Adrenal gland (tissue), 5 donors: ENCODE data around the gene KCTD20.

ENCODE experiments used
- POLR2A ChIP-seq, 2 donors: fragments of 450-650 bp; IDR thresholded peaks; one replicate each; pipeline ENCODE4 v1.6.1; 2017; ENCODE audit warnings: antibody characterized with exemption in 2 of 2, mild to moderate bottlenecking in 2 of 2, moderate library complexity in 1 of 2
- TF ChIP-seq, protein P1 (sequence below), 6 experiments: fragments of 450-650 bp in 4 of 6; fragments of 200-600 bp in 2 of 6; sonication (generic) in 1 of 6; IDR thresholded peaks; 1 replicate in 5 of 6; 2 replicates in 1 of 6; pipeline versions ENCODE4 v1.5.1 to v1.8.0; 2016 to 2021; ENCODE audit warnings: antibody characterized with exemption in 6 of 6, mild to moderate bottlenecking in 2 of 6, moderate library complexity in 1 of 6
- donor health status: DM: no; HTN: no; CAD: no.

DNA sequence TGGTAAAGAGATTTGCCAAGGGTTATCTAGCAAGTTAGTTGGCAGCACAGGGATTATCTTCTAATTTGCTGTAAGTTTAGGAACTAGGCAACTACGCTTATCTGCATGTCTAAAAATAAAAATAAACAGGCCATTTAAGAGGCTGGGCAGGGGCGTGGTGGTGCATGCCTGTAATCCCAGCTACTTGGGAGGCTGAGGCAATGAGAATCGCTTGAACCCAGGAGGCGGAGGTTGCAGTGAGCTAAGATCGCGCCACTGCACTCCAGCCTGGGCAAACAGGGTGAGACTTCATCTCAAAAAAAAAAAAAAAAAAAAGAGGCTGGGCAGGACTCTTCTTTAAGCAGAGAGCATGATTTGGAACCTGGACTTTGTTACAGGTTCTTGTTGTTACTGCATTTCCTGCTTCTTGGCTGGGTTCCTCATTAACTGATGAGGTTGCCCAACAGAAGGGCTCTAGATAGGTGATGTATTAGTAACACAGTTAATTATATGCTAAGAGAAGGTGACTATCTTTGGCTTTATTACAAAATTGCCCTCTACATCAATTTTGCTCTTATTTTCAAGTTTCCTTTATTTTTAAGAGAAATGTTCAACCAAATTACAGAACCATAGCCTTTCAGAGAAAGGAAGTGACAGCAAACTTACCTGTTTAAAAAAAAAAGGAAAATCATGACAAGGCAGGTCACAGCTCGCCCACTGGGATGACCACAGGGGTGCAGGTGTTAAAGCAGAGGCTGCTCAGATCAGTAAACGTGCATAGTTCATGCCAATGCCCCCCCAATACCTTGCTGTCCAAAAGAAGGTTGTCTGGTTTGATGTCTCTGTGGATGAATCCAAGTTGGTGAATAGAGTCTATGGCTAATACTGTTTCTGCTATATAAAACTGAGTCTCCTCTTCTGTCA lies 72.0 kb downstream of the KCTD20 start:
- no peak for TF ChIP-seq POLR2A (IDR thresholded peaks at IDR 0.05)
- TF ChIP-seq, protein P1, sequence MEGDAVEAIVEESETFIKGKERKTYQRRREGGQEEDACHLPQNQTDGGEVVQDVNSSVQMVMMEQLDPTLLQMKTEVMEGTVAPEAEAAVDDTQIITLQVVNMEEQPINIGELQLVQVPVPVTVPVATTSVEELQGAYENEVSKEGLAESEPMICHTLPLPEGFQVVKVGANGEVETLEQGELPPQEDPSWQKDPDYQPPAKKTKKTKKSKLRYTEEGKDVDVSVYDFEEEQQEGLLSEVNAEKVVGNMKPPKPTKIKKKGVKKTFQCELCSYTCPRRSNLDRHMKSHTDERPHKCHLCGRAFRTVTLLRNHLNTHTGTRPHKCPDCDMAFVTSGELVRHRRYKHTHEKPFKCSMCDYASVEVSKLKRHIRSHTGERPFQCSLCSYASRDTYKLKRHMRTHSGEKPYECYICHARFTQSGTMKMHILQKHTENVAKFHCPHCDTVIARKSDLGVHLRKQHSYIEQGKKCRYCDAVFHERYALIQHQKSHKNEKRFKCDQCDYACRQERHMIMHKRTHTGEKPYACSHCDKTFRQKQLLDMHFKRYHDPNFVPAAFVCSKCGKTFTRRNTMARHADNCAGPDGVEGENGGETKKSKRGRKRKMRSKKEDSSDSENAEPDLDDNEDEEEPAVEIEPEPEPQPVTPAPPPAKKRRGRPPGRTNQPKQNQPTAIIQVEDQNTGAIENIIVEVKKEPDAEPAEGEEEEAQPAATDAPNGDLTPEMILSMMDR (IDR thresholded peaks at IDR 0.05): no peak
